Measurements from ENCODE around the gene KIAA1549.
"Not testable (repeated sequence)": the region's sequence is repeated elsewhere in the genome, so short reads cannot be mapped to it uniquely, and the experiment has no call there.

Gene KIAA1549

DNA sequence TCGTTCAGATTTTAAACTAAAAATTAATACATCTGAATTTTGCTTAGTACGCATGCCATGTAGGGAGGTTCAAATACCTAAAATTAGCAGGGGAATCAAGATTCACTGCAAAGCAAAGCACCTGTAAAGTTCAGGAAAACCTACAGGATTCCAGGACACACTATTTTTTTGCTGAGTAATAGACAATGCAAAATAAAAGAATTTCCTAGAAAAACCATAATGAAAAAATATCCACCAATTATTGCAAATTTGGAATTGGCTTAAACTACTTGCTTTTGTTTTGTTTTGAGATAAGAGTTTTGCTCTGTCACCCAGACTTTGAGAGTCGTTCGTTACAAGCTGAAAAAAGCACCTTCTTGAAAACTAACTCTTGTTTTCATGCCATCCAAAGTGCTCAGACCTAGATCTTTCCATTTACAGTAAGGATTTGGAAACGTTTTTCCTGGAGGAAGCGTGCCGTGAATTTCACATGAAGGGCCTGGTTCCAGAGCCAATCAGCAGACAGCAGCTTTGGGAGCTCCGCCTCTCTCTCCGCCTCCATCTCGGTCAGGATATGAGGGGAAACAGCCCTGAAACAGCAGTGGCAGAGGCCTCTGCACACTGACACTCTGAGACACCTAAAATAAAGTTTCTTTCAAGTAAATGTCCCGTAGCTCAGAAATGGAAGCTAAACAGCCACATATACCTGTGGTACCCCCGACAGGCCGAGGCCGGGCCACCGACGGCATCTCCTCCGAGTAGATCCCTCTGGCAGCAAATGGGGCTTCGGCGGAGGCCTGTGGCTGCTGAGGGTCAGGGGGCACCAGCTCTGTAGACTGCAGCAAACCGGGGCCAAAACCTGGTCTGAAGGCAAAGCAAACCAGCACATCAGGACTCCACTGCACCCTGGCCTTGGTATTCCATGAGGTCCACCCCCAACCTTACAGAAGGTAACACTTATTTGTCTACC, 137.3 kb downstream of the KIAA1549 start:
- no peak for DNase-seq

DNA sequence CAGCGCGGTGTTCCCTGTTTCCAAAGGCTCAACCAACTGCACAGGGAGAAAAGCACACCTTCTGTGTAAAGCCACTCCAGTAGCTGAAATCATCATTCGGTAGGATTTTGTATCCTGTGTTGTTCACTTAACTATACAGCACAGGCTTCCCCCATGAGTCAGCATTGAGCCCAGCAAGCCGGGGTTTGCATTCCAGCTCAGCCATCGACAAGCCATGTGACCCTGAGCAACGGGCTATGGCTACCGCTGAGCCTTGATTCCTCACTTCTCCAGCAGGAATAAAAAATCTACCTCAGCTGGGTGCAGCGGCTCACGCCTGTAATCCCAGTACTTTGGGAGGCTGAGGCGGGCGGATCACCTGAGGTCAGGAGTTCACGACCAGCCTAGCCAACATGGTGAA, 139.1 kb downstream of the KIAA1549 start:
- DNase-seq, result no peak

GRCh38 chr7:138838166-138838565, 143.0 kb downstream of the KIAA1549 start:
- DNase-seq, result peak; percentile 35

- DNase-seq, result peak; percentile 4
Measured at GRCh38 chr7:138837627-138838026, 143.6 kb downstream of the KIAA1549 start.

- no peak for DNase-seq
Measured at GRCh38 chr7:138835087-138835486, 146.1 kb downstream of the KIAA1549 start.

DNA sequence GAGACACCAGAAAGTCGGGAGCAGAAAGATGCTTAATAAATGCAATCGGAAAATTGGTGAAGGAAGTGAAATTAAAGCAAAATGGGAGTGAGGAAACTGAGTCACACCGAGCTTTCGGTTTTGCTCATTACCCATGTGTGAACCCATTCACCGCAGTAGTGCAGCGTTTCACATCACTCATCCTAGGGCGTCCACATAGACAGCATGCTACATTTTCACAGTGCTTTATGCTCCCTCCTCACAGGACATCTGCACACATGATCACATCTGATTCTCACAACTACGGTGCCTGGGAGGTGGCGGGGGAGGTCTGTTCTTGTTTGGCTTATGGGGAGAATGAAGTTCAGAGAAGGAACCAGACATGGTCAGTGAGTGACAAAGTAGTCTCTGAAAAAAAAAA, 146.6 kb downstream of the KIAA1549 start:
- no peak for DNase-seq

DNA sequence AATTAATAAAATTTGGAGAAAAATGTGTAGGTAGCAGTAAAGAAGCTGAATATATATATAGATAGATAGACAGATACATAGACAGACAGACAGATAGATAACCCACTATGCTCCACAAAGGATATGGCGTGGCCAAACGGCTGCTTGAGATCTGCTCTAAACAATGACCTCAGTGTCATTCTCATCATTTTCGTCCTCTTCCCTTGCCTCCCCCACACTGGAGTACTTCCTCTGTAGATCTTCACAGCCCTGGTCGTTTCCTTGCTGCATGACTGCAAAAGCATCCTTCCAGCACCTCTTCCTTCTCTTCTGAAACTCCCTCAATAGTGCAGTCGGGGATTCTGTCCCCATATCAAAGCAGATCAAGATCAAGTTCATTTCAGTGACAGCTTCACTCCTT, 147.6 kb downstream of the KIAA1549 start:
- no peak for DNase-seq

- DNase-seq, result no peak
Measured at GRCh38 chr7:138832966-138833365, 148.2 kb downstream of the KIAA1549 start.

DNA sequence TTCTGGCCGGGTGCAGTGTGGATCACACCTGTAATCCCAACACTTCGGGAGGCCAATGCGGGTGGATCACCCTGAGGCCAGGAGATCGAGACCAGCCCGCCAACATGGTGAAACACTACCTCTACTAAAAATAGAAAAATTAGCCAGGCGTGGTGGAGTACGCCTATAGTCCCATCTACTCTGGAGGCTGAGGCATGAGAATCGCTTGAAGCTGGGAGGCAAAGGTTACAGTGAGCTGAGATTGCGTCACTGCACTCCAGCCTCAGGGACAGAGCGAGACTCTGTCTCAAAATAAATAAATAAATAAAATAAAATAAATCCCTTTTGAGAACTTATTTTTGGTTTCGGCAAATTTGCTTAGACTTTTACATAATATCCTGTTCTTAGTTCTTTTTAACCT, 151.9 kb downstream of the KIAA1549 start:
- DNase-seq, result no peak

DNA sequence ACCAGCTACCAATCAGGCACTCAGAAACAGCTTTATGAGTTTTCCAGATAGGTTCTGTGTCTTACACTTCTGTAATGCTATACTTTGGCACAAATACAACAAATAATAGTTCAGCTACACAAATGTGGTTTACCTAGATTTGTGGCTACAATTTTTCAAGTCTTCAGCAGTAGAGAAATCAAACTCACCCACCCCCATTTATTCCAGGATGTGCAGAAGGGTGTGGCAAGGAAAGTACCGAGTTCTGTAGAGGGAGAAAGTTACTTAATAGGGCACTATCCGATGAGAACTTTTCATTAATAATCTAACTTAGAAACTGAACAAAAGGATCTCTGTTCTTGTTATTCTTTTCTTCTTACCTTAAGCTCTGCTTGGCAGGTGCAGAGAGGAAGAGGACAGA, 152.9 kb downstream of the KIAA1549 start:
- no peak for DNase-seq

- DNase-seq, result no peak
Measured at GRCh38 chr7:138825049-138825721, 156.0 kb downstream of the KIAA1549 start.

GRCh38 chr7:138822867-138823535, 158.2 kb downstream of the KIAA1549 start:
- DNase-seq, result no peak

GRCh38 chr7:138821912-138822311, 159.3 kb downstream of the KIAA1549 start:
- no peak for DNase-seq

- no peak for DNase-seq
Measured at GRCh38 chr7:138819625-138820024, 161.6 kb downstream of the KIAA1549 start.

DNA sequence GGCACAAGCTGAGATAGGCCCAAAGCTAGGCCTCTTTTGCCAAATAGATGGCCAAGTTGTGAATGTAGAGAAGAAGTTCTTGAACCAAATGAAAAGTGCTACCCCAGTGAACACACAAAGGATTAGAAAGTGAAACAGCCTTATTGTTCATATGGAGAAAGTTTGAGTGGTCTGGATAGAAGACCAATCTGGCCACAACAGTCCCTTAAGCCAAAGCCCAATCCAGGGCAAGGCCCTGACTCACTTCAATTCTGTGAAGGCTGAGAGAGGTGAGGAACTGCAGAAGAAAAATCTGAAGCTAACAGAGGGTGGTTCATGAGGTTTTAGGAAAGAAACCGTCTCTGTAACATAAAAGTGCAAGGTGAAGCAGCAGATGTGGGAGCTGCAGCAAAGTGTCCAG, 164.5 kb downstream of the KIAA1549 start:
- DNase-seq, result no peak

- DNase-seq, result no peak
Measured at GRCh38 chr7:138814816-138815332, 166.3 kb downstream of the KIAA1549 start.

GRCh38 chr7:138813945-138814344, 167.2 kb downstream of the KIAA1549 start:
- DNase-seq, result no peak

GRCh38 chr7:138811327-138811726, 169.9 kb downstream of the KIAA1549 start:
- DNase-seq, result not testable (repeated sequence)

- DNase-seq, result no peak
Measured at GRCh38 chr7:138809346-138809745, 171.8 kb downstream of the KIAA1549 start.

DNA sequence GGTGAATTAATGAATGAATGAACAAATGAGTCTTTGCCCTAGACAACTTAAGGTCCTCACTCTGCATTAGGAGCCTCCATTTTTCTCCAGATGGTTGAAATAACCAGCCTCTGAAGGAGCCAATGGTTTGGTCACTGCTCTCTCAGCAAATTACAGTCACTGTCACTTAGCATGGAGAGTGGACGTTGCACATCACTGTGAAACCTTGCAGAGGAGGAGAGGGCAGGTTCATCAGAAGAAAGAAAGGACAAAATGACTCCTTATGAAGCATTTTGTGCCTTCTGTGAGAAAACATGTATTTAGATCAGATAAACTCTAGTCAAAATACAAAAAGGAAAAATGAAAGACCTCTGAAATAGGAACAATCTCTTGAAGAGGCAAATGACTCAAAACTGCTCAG, 176.6 kb downstream of the KIAA1549 start:
- DNase-seq, result no peak

GRCh38 chr7:138802706-138803105, 178.5 kb downstream of the KIAA1549 start:
- no peak for DNase-seq

GRCh38 chr7:138801256-138801655, 179.9 kb downstream of the KIAA1549 start:
- no peak for DNase-seq

DNA sequence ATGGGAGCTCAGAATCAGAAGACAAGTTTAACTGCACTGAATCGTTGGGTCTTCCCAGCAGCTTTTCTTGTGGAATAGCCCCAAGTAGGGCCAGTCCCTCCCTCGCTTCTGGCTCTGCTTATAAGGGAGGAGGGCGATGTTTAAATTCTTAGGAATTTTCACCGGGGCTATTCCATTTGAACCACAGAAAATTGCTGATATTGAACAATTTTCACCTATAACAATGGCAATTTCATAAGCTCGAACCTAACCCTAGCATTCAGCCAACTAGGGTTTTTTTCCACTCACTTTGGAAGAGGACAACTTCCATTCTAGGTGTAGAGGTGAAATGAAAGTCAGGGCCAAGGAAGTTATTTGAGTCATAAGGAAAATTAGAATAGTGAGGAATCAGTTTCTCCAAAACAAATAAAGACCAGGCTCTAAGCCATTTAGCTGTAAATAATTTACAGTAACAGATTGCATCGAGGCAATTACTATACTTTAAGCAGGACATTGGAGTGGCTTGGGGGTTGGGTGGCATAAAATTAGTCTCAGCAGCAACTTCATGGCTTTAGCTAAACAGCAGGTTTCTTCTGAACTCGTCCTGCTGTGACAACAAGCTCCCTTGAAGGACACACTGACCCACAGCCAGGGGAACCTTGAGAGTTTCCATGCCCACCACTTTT, 181.7 kb downstream of the KIAA1549 start:
- DNase-seq, result no peak

Measured in NCI-H510A (cell line).